NCI-H187 (cell line): Measurements from ENCODE around the gene GNRHR.

Source experiments
- DNase-seq, 2 experiments: peaks; one replicate each; lab custom pipeline; 2025; lab: John Stamatoyannopoulos, UW

Gene GNRHR

GRCh38 chr4:67700116-67700737 is 54.0 kb downstream of the GNRHR start:
- DNase-seq, result no peak

DNA sequence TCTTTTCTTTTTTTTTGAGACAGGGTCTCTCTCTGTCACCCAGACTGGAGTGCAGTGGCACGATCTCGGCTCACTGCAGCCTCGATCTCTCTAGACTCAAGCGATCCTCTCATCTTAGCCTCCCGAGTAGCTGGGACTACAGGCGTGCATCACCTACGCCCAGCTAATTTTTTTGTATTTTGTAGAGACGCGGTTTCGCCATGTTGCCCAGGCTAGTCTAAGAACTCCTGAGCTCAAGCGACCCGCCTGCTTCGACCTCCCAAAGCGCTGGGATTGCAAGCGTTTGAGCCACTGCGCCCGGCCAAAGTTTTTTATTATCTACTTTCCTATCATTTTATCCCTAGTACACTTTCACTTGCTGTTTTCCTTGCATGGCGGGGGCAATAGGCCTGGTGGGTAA is 54.6 kb downstream of the GNRHR start:
- DNase-seq, result no peak

- DNase-seq, result no peak
Measured at GRCh38 chr4:67697860-67698687, 56.1 kb downstream of the GNRHR start.

DNA sequence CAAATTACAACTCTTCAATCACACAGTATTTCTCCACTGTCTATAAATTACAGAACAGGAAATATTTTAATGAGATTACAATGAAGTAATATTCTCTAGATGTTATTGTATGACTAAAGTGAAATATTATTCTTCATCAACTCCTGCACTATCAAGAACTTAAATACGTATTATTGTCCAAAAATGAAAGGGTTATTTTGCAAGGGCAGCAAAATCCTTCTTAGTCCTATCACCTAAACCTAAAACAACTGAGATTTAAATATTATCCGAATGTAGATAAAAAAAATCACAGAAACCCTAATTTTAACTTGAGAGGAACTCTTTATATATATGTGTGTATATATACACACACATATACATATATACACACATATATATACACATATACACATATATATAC is 58.1 kb downstream of the GNRHR start:
- no peak for DNase-seq

DNA sequence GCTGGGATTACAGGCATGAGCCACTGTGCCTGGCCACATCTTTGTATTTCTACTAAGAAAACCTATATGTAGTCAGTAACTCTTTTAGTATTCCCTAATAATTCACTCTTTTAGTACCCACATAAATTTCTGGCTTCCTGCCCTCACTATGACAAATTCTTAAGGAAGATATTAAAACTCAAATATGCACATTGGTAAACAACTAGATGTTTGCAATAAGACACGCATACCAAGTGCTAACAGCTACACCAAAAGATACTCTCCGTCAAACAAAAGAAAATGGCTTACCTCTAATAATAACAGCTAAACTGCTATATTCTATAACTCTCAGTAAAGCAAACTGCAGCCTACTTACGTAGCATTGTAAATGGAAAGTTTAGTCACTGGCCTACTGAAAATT is 59.5 kb downstream of the GNRHR start:
- DNase-seq, result no peak

DNA sequence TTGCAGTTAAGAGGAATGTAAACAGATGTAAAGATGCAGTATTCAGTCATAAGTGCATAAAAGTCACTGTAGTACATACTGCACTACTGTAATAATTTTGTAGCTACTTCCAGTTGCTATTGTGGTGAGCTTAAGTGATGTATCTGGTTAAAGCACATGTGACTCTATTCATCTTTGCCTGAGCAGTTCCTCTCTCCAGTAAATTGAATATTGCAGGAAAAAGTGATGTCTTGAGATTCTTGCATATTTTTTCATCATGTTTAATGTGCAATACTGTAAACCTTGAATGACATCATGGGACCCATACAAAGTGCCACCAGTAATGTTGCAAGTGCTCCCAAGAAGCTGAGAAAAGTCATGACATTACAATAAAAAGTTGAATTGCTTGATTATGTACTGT is 62.9 kb downstream of the GNRHR start:
- DNase-seq, result no peak
